HG03175 (cell line): ENCODE data around the gene ABL2.
A peak's percentile ranks its signal among the peaks of the same experiment; 100 is the strongest.

Experiments used
- ATAC-seq: cut with Tn5 transposase; IDR thresholded peaks from one replicate; pipeline ENCODE4 v1.9.1; 2021; ENCODE audit warnings: mild to moderate bottlenecking, moderate library complexity; ENCODE audit not compliant: unreplicated experiment

ABL2 gene

GRCh38 chr1:179095924-179096323 lies 133.6 kb downstream of the ABL2 start:
- ATAC-seq = no peak

- no peak for ATAC-seq
Measured at GRCh38 chr1:179095377-179095776, 134.1 kb downstream of the ABL2 start.

DNA sequence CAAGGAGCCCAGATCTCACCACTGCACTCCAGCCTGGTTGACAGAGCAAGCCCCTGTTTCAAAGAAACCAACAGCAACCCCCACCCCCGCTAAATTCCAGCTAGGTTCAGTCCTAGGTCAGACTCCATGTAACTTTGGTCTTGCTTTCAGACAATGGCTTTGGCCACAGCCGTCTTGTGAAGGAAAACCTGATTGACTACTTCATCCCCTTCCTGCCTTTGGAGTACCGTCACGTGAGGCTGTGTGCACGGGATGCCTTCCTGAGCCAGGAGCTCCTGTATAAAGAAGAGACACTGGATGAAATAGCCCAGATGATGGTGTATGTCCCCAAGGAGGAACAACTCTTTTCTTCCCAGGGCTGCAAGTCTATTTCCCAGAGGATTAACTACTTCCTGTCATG lies 134.7 kb downstream of the ABL2 start:
- no peak for ATAC-seq

GRCh38 chr1:179092896-179093461 lies 136.5 kb downstream of the ABL2 start:
- no peak for ATAC-seq

GRCh38 chr1:179091691-179092165 lies 137.7 kb downstream of the ABL2 start:
- ATAC-seq = no peak

GRCh38 chr1:179090923-179091322 lies 138.6 kb downstream of the ABL2 start:
- no peak for ATAC-seq

GRCh38 chr1:179090522-179090921 lies 139.0 kb downstream of the ABL2 start:
- no peak for ATAC-seq

DNA sequence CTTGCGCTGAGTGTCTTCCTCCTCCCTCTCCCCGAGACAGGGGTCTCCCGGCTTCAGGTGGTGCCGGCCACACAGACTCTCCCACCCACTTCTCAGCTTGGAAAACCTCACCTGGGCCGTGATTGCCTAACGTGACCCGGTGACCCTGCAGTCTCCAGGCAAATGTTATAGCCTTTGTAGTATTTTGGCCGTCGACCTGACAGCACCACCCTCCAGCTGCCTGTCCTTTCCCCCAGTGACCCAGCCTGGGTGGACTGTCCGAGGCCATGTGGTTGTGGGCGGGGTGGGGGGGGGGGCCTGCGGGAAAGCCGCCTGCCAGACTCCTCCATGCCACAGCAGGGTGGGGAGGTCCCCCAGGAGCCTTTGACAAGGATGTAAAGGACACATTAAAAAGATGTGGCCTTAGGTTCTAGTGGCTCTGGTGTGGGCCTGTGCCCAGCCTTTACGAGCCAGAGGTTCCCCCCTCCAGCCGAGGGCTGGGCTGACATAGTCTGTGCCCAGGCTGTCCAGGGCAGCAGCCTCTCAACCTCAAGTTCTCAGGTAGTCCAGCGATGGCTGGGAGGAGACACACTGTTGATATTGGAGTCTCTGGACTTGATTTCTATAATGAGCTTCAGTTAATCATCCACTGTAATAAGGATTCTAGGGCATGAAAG lies 139.5 kb downstream of the ABL2 start:
- no peak for ATAC-seq

DNA sequence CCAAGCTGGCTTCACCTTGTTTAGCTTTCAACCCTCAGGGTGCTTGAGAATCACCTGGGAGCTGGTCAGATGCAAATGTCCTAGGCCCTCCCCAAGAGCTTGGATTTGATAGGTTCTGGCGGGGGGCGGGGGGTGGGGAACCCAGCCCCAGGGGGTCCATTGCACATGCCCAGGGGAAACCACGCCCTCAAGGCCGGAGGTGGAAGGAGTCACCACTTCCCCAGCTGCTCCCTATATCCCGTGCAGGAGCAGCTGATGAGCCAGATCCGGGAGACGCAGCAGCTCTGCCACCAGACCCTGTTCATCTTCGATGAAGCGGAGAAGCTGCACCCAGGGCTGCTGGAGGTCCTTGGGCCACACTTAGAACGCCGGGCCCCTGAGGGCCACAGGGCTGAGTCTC lies 141.8 kb downstream of the ABL2 start:
- no peak for ATAC-seq

DNA sequence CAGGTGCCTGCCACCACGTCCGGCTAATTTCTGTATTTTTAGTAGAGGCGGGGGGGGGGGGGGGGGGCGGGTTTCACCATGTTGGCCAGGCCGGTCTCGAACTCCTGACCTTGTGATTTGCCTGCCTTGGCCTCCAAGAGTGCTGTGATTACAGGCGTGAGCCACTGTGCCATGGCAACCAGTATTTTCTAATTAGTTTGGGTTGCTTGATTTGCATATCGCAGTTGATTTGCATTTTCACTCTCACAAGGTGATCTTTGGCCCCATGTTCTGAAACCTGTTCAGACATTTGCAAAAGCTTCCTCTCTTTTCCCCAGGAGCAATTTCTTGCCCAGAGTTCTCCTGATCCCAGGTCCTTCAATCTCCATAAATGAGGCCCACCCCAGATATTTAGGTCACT lies 145.9 kb downstream of the ABL2 start:
- ATAC-seq = peak; percentile 21

DNA sequence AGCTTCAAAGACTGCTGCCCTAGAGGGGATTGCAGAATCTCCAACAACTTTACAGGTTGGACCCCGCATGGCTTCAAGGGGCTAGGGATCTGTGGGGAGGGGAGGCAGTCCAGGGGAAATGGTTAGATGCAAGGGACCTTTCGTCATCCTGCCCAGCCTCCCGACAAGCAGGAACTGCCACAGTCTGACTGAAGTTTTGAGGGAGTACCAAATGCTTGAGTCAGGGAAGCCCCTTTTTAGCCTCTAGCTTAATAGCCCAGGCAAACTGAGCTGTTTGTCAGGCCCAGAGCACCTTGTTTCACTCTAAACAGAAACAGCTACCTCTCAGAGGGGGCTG lies 146.5 kb downstream of the ABL2 start:
- ATAC-seq = no peak

DNA sequence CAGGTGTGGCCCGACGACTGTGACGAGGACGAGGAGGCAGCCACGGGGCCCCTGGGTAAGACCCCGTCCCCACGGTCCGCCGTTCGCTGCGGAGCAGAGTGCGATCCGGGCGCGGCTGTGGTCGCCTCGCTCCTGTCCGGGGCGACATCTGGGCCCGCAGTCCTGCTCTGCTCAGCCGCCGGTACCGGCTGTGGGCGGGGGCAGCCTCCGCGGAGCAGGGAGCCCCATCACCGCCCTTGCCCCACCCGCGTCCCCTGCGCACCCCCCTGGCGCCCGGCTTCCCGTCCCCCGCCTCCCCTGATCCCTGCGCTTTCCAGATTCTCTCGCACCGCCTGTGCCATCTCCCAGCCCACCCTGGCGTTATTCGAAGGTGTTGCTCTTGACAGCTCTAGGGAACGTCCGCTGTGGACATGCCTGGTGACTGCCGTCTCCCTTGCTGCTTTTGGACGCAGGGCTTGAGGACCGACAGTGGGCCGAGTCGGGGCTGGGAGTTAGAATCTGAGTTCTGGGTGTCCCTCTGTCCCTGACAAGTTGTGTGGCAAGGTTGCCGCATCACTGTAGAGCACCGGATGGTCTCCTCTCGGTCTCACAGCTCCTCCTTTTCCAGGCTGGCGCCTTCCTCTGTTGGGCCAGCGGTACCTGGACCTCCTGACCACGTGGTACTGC lies 147.0 kb downstream of the ABL2 start:
- ATAC-seq = peak; percentile 9

GRCh38 chr1:179081687-179082332 lies 147.7 kb downstream of the ABL2 start, which contains the start of gene TOR3A:
TOR3A (plus strand) TSS chr1:179082070; CDS start chr1:179082129, 59 bp downstream.
- ATAC-seq = peak; percentile 82

GRCh38 chr1:179080866-179081686 lies 148.4 kb downstream of the ABL2 start:
- ATAC-seq = peak; percentile 26

DNA sequence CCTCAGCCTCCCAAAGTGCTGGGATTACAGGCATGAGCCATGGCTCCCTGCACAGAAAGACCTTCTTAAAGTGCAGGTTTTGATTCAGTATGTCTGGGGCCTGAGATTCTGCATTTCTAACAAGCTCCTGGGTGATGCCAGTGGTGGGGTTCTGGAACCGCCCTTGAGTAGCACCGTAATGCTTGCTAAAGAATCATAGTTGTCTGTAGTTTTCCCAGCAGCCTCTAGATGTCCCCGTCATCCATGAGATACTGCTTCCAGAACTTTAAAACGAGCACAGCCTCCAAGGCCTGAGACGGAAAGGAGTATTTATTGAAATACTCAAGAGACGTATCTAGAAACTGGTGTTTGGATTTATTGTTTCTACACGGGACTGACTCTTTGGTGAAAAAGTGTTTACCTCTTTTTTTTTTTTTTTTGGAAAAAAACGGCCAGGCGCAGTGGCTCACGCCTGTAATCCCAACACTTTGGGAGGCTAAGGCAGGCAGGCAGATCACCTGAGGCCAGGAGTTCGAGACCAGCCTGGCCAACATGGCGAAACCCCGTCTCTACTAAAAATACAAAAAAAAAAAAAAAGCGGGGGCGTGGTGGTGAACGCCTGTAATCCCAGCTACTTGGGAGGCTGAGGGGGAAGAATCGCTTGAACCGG lies 150.2 kb downstream of the ABL2 start:
- ATAC-seq = no peak

GRCh38 chr1:179077396-179077795 lies 152.1 kb downstream of the ABL2 start:
- no peak for ATAC-seq

DNA sequence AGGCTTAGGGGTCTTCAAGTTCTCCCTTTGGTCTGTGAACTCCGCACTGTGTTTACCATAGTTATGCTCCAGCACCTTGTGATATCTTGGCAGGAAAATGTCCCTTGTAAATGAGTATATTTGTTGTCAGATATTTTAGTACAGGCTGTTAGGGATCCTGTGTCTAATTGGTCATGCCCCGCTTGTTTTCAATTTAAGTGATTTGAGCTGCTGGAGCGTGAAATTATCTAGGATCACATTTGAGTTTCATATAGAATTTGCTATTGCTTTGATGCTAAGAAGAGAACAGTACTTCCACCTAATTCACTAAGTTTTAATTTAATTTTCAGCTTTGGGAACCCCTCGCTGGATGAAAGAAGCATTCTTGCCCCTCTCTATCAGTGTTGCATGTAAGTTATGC lies 163.0 kb downstream of the ABL2 start:
- ATAC-seq = no peak

GRCh38 chr1:179061360-179062282 lies 167.9 kb downstream of the ABL2 start:
- ATAC-seq = no peak
